Body of pancreas (tissue), 4 donors: ENCODE data around the gene DUS1L.

Source experiments
- CTCF ChIP-seq, 7 experiments: fragments of 450-650 bp in 4 of 7; fragments of 200-600 bp in 3 of 7; sonication (generic) in 3 of 7; IDR thresholded peaks; one replicate each; pipeline ENCODE4 v1.5.1; 2016 to 2019; ENCODE audit warnings: antibody characterized with exemption in 7 of 7
- POLR2A ChIP-seq, 3 donors: fragments of 450-650 bp; IDR thresholded peaks; one replicate each; pipeline ENCODE4 v1.6.1; 2016; ENCODE audit warnings: antibody characterized with exemption in 3 of 3, mild to moderate bottlenecking in 2 of 3

DNA sequence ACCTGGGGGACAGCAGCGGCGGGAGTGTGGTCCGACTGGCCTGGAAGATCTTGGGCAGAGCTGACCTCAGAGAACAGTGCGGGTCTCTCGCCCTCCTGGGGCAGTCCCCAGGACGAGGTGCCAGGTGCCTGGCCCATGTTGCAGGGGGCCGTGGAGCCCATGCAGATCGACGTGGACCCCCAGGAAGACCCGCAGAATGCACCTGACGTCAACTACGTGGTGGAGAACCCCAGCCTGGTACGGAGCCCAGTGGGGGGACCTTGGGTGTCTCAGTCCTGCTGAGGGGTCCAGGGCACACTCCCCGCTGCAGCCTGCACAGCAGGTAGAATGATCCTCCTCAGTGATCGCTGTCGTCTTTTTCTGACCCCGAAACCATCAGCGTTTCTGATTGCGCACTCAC lies 12.5 kb downstream of the DUS1L start:
- TF ChIP-seq CTCF (IDR thresholded peaks at IDR 0.05) (no peak), POLR2A (IDR thresholded peaks at IDR 0.05) (no peak)
